Loucy (cell line): ENCODE results near the gene PTPN9.
A peak's percentile ranks its signal among the peaks of the same experiment; 100 is the strongest.
"Not testable (repeated sequence)": the region's sequence is repeated elsewhere in the genome, so short reads cannot be mapped to it uniquely, and the experiment has no call there.

Source experiments
- H2AFZ ChIP-seq: fragments of 200-600 bp; sonication (generic); 2 replicates; pipeline ENCODE4 v1.6.0; 2016; ENCODE audit warnings: antibody characterized with exemption, mild to moderate bottlenecking, low read length, moderate library complexity
- H3F3A ChIP-seq: fragments of 200-600 bp; 2 replicates; pipeline ENCODE4 v1.6.0; 2016; ENCODE audit warnings: antibody characterized with exemption, low read depth, mild to moderate bottlenecking
- H3K27me3 ChIP-seq: fragments of 200-600 bp; sonication (generic); 2 replicates; pipeline ENCODE4 v1.6.1; 2014; ENCODE audit warnings: low read length, mild to moderate bottlenecking; ENCODE audit not compliant: insufficient read depth, poor library complexity, severe bottlenecking
- H3K36me3 ChIP-seq: fragments of 200-600 bp; sonication (generic); 2 replicates; pipeline ENCODE4 v1.6.1; 2016; ENCODE audit warnings: low read length; ENCODE audit not compliant: insufficient read depth
- H3K4me1 ChIP-seq: fragments of 200-600 bp; sonication (generic); 2 replicates; pipeline ENCODE4 v1.5.1; 2014; ENCODE audit warnings: low read length, mild to moderate bottlenecking; ENCODE audit not compliant: insufficient read depth, poor library complexity, severe bottlenecking
- H3K4me2 ChIP-seq: fragments of 200-600 bp; sonication (generic); 2 replicates; pipeline ENCODE4 v1.6.0; 2014; ENCODE audit warnings: antibody characterized with exemption, low read length, low read depth, mild to moderate bottlenecking; ENCODE audit not compliant: poor library complexity, severe bottlenecking
- H3K4me3 ChIP-seq: fragments of 200-600 bp; sonication (generic); 2 replicates; pipeline ENCODE4 v1.5.1; 2014; ENCODE audit warnings: low read length, mild to moderate bottlenecking, mixed read lengths; ENCODE audit not compliant: poor library complexity, severe bottlenecking
- H3K79me2 ChIP-seq: fragments of 200-600 bp; sonication (generic); 2 replicates; pipeline ENCODE4 v1.6.1; 2014; ENCODE audit warnings: low read length; ENCODE audit not compliant: insufficient read depth
- H3K9ac ChIP-seq: fragments of 200-600 bp; sonication (generic); 2 replicates; pipeline ENCODE4 v1.6.0; 2014; ENCODE audit warnings: mild to moderate bottlenecking, low read depth, low read length, moderate library complexity; ENCODE audit not compliant: poor library complexity, severe bottlenecking
- H3K9me2 ChIP-seq: fragments of 200-600 bp; sonication (generic); replicated peaks from 2 replicates; pipeline ENCODE4 v1.6.1; 2016; ENCODE audit warnings: low read depth, low read length, mixed read lengths
- H3K9me3 ChIP-seq: fragments of 200-600 bp; sonication (generic); 2 replicates; pipeline ENCODE4 v1.6.1; 2014; ENCODE audit warnings: mild to moderate bottlenecking, antibody characterized with exemption, low read length, low read depth; ENCODE audit not compliant: insufficient read depth
- H4K20me1 ChIP-seq: fragments of 200-600 bp; sonication (generic); 2 replicates; pipeline ENCODE4 v1.6.0; 2014; ENCODE audit warnings: antibody characterized with exemption, low read length, mild to moderate bottlenecking; ENCODE audit not compliant: insufficient read depth, poor library complexity, severe bottlenecking
- CTCF ChIP-seq: fragments of 200-600 bp; sonication (generic); conservative IDR thresholded peaks from 2 replicates; pipeline ENCODE4 v1.5.1; 2014; ENCODE audit warnings: mild to moderate bottlenecking, antibody characterized with exemption, low read length
- EZH2phosphoT487 ChIP-seq: fragments of 200-600 bp; IDR thresholded peaks from 2 replicates; pipeline ENCODE4 v1.6.1; 2018; ENCODE audit warnings: antibody characterized with exemption, mild to moderate bottlenecking, moderate library complexity, borderline replicate concordance

Gene PTPN9

GRCh38 chr15:75451202-75451673, 127.9 kb downstream of the PTPN9 start:
- peaks cover 8% of the 10 kb centered on the region; the same call in 1 of the 2 replicates for H3K36me3 ChIP-seq
- H3K9me3 ChIP-seq = no peaks in the 10 kb centered on the region
- H3F3A ChIP-seq = peaks cover 16% of the 10 kb centered on the region
- TF ChIP-seq CTCF (no peak), EZH2phosphoT487 (no peak)
- H3K4me3 ChIP-seq = peak overlapping the region; percentile 79
- H2AFZ ChIP-seq = no peak overlapping the region
- peaks cover 51% of the 10 kb centered on the region for H3K79me2 ChIP-seq
- peak overlapping the region; percentile 97 for H3K9ac ChIP-seq
- H4K20me1 ChIP-seq = peaks cover 50% of the 10 kb centered on the region
- H3K9me2 ChIP-seq = no peaks in the 10 kb centered on the region
- H3K27me3 ChIP-seq = no peaks in the 10 kb centered on the region
- peaks cover 40% of the 10 kb centered on the region for H3K4me1 ChIP-seq
- peak overlapping the region; percentile 48 for H3K4me2 ChIP-seq

- H3K9me3 ChIP-seq = no peaks in the 10 kb centered on the region
- no peak for TF ChIP-seq EZH2phosphoT487
- TF ChIP-seq CTCF = no peak
- no peaks in the 10 kb centered on the region for H3K27me3 ChIP-seq
- peaks cover 45% of the 10 kb centered on the region for H3K4me1 ChIP-seq
- peak overlapping the region; percentile 79 for H3K4me3 ChIP-seq
- peaks cover 22% of the 10 kb centered on the region for H3F3A ChIP-seq
- H3K4me2 ChIP-seq = peak overlapping the region; percentile 68
- peaks cover 8% of the 10 kb centered on the region; the same call in 1 of the 2 replicates for H3K36me3 ChIP-seq
- H4K20me1 ChIP-seq = peaks cover 57% of the 10 kb centered on the region
- no peaks in the 10 kb centered on the region for H3K9me2 ChIP-seq
- peak overlapping the region; percentile 62 for H3K9ac ChIP-seq
- H2AFZ ChIP-seq = no peak overlapping the region
- peaks cover 58% of the 10 kb centered on the region for H3K79me2 ChIP-seq
These were observed 128.6 kb downstream of the PTPN9 start for GRCh38 chr15:75450307-75451201.

- Histone ChIP-seq H3K9me3 (no peaks in the 10 kb centered on the region), H3K27me3 (no peaks in the 10 kb centered on the region), H3K4me3 (peak overlapping the region; percentile 79), H3K4me2 (peak overlapping the region; percentile 68), H3K79me2 (peaks cover 66% of the 10 kb centered on the region), H3F3A (peaks cover 22% of the 10 kb centered on the region), H4K20me1 (peaks cover 55% of the 10 kb centered on the region), H2AFZ (no peak overlapping the region), H3K4me1 (peaks cover 45% of the 10 kb centered on the region), H3K36me3 (peaks cover 8% of the 10 kb centered on the region; the same call in 1 of the 2 replicates), H3K9ac (peak overlapping the region; percentile 62), H3K9me2 (no peaks in the 10 kb centered on the region)
- no peak for TF ChIP-seq EZH2phosphoT487
These were observed 129.4 kb downstream of the PTPN9 start for GRCh38 chr15:75449585-75450306.

- Histone ChIP-seq H3F3A (peaks cover 22% of the 10 kb centered on the region), H3K36me3 (peaks cover 17% of the 10 kb centered on the region; the same call in 1 of the 2 replicates), H3K79me2 (peaks cover 76% of the 10 kb centered on the region), H4K20me1 (peaks cover 71% of the 10 kb centered on the region), H3K4me2 (peak overlapping the region; percentile 68), H3K4me1 (peaks cover 42% of the 10 kb centered on the region)
- not testable (repeated sequence) for H3K9me2 ChIP-seq, H3K9ac ChIP-seq, H3K27me3 ChIP-seq, H2AFZ ChIP-seq, H3K9me3 ChIP-seq, H3K4me3 ChIP-seq
These were observed 130.9 kb downstream of the PTPN9 start for GRCh38 chr15:75448171-75448570.
